BLaER1 treated with 17β-estradiol and CSF1 and Interleukin-3, amounts not matched to agents 10 nM and 100 nM (cell line): ENCODE results near the gene KCNJ8.

Source experiments
- H3K27ac ChIP-seq, 11 experiments: shearing (Covaris generic); formaldehyde crosslinking; 2 replicates each; pipeline ENCODE4 v1.8.1; 2022
- H3K27me3 ChIP-seq, 11 experiments: shearing (Covaris generic); formaldehyde crosslinking; 2 replicates each; pipeline ENCODE4 v1.8.1; 2022
- H3K36me3 ChIP-seq, 11 experiments: shearing (Covaris generic); formaldehyde crosslinking; 2 replicates each; pipeline ENCODE4 v1.8.1; 2022
- H3K4me1 ChIP-seq, 10 experiments: shearing (Covaris generic); formaldehyde crosslinking; 2 replicates each; pipeline ENCODE4 v1.8.1; 2022
- H3K4me2 ChIP-seq, 11 experiments: shearing (Covaris generic); formaldehyde crosslinking; 2 replicates each; pipeline ENCODE4 v1.8.1; 2022
- H3K4me3 ChIP-seq, 10 experiments: shearing (Covaris generic); formaldehyde crosslinking; 2 replicates each; pipeline ENCODE4 v1.8.1; 2022
- H3K9ac ChIP-seq, 11 experiments: shearing (Covaris generic); formaldehyde crosslinking; 2 replicates each; pipeline ENCODE4 v1.8.1; 2022
- H3K9me3 ChIP-seq, 11 experiments: shearing (Covaris generic); formaldehyde crosslinking; replicated peaks in 1 of 11; 2 replicates each; pipeline ENCODE4 v1.8.1; 2022
- H4K20me1 ChIP-seq, 11 experiments: shearing (Covaris generic); formaldehyde crosslinking; 2 replicates each; pipeline ENCODE4 v1.8.1; 2022
- Cebpa-rat ChIP-seq, 11 experiments: shearing (Covaris generic); IDR thresholded peaks; 2 replicates each; pipeline ENCODE4 v1.8.1; 2022

The KCNJ8 gene

DNA sequence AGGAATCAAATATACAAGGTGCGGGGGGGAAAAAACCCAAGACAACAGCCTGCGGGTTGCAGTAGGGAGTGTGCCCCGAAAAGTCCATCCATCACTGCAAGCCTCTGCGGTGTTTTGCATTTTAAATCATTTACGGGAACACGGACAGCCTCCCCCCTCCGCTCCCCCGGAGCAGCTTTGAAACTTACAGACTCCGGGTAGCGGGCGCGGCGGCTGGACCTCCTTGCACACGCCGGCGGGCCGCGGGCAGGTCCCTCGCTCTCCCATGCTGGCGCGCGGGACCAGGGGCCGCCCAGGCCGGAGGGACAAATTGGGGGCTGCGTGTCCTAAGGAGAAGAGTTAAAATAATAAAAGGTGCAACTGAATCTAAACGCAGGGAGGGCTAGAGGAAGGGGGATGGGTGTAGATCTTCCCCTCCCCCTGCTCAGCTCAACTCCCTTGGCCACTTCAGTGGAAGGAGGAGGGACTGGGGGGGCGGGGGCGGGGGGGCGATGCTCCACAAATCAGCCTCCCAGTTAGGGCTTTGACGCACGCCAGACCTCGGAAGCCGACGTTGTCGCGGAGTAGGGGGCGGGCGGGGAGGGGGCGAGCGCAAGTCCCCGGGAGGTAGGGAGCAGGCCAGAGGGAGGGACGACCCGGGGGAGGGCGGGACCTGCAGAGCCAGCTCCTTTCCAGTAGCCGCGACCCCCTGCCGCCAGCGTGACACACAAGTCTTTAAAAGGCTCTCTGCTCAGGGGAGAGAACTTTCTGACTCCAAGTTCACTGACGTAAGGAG is at the start of gene KCNJ8:
TSS of gene KCNJ8 (minus strand) at position 349 of the 775 bp plus-strand sequence. CDS start 1,090 bp downstream, outside the sequence.
- peaks cover 0 to 7% (median 0%) of the 10 kb centered on the region in 11 experiments; a peak in 2 of 22 replicates for H3K9me3 ChIP-seq
- H3K4me3 ChIP-seq, result no peak within 1 kb of the TSS
- no peak within 1 kb of the TSS for H3K27ac ChIP-seq
- no peak within 1 kb of the TSS for H3K9ac ChIP-seq
- H3K36me3 ChIP-seq, result no peaks in the 10 kb centered on the region
- H4K20me1 ChIP-seq, result no peaks in the 10 kb centered on the region
- TF ChIP-seq Cebpa-rat (IDR thresholded peaks at IDR 0.05), result no peak
- peaks cover 4 to 26% (median 23%) of the 10 kb centered on the region in 11 experiments; a peak in 21 of 22 replicates for H3K27me3 ChIP-seq
- no peak within 1 kb of the TSS for H3K4me2 ChIP-seq
- no peaks in the 10 kb centered on the region for H3K4me1 ChIP-seq

GRCh38 chr12:21823581-21823980 is 49.1 kb upstream of the KCNJ8 start:
- no peaks in the 10 kb centered on the region for H3K36me3 ChIP-seq
- H3K9me3 ChIP-seq, result no peaks in the 10 kb centered on the region
- H3K27ac ChIP-seq, result no peak overlapping the region
- no peaks in the 10 kb centered on the region for H3K4me1 ChIP-seq
- H3K27me3 ChIP-seq, result no peaks in the 10 kb centered on the region
- H4K20me1 ChIP-seq, result no peaks in the 10 kb centered on the region
- no peak overlapping the region for H3K9ac ChIP-seq
- no peak overlapping the region for H3K4me2 ChIP-seq
- no peak overlapping the region for H3K4me3 ChIP-seq
- no peak for TF ChIP-seq Cebpa-rat (IDR thresholded peaks at IDR 0.05)

GRCh38 chr12:21819678-21820077 is 45.2 kb upstream of the KCNJ8 start:
- no peaks in the 10 kb centered on the region for H3K9me3 ChIP-seq
- no peaks in the 10 kb centered on the region for H4K20me1 ChIP-seq
- no peak overlapping the region for H3K4me3 ChIP-seq
- no peak overlapping the region for H3K4me2 ChIP-seq
- no peaks in the 10 kb centered on the region for H3K27me3 ChIP-seq
- H3K9ac ChIP-seq, result no peak overlapping the region
- TF ChIP-seq Cebpa-rat (IDR thresholded peaks at IDR 0.05), result no peak
- no peak overlapping the region for H3K27ac ChIP-seq
- H3K36me3 ChIP-seq, result no peaks in the 10 kb centered on the region
- H3K4me1 ChIP-seq, result no peaks in the 10 kb centered on the region

GRCh38 chr12:21819236-21819635 is 44.7 kb upstream of the KCNJ8 start:
- no peak overlapping the region for H3K9ac ChIP-seq
- H3K27me3 ChIP-seq, result no peaks in the 10 kb centered on the region
- TF ChIP-seq Cebpa-rat (IDR thresholded peaks at IDR 0.05), result no peak
- H3K4me3 ChIP-seq, result no peak overlapping the region
- no peaks in the 10 kb centered on the region for H3K9me3 ChIP-seq
- H3K4me1 ChIP-seq, result no peaks in the 10 kb centered on the region
- no peak overlapping the region for H3K27ac ChIP-seq
- H4K20me1 ChIP-seq, result no peaks in the 10 kb centered on the region
- no peak overlapping the region for H3K4me2 ChIP-seq
- no peaks in the 10 kb centered on the region for H3K36me3 ChIP-seq

- Histone ChIP-seq H3K27ac (no peak overlapping the region), H3K4me3 (no peak overlapping the region), H3K9me3 (no peaks in the 10 kb centered on the region), H3K4me2 (no peak overlapping the region), H4K20me1 (no peaks in the 10 kb centered on the region), H3K27me3 (no peaks in the 10 kb centered on the region), H3K4me1 (no peaks in the 10 kb centered on the region), H3K9ac (no peak overlapping the region), H3K36me3 (no peaks in the 10 kb centered on the region)
- TF ChIP-seq Cebpa-rat (IDR thresholded peaks at IDR 0.05), result no peak
These were observed 44.1 kb upstream of the KCNJ8 start for GRCh38 chr12:21818627-21819026.

DNA sequence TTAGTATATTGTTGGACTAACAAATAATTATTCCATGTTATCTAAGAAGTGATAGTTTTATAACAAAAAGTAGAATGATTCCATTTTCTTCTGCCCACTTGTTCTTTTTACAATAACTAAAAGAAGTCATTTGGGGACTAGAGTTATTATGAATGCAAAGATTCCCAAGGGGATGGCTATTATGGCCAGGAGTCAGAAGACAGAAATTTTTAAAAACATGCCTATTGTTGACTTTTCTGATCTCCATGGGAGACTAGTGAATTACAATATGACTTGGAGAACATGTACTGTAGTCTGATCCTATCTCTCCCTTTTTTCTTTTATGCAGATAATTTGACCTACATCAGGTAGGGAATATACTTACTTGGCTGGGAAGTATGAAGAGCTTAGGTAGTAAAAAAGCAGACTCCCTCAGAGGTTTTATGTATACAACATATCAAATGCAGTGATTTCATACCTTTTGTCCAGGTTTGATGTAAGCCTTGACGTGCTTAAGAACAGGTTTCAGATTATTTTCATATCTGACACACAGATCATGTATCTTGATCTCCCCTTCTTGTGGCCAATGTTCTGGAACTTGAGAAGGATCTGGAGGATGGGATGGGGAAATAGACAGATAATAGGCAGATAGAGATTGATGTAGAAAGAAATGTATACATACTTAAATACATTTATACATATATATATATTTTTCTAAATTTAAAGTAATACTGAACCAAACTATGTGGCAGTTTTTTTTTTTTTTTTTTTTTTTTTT is 41.0 kb upstream of the KCNJ8 start:
- no peaks in the 10 kb centered on the region for H4K20me1 ChIP-seq
- no peak overlapping the region for H3K27ac ChIP-seq
- no peak overlapping the region for H3K4me3 ChIP-seq
- H3K27me3 ChIP-seq, result no peaks in the 10 kb centered on the region
- no peak overlapping the region for H3K4me2 ChIP-seq
- no peak for TF ChIP-seq Cebpa-rat (IDR thresholded peaks at IDR 0.05)
- no peaks in the 10 kb centered on the region for H3K4me1 ChIP-seq
- H3K36me3 ChIP-seq, result no peaks in the 10 kb centered on the region
- peaks cover 0 to 10% (median 0%) of the 10 kb centered on the region in 11 experiments; a peak in 5 of 22 replicates for H3K9me3 ChIP-seq
- no peak overlapping the region for H3K9ac ChIP-seq

GRCh38 chr12:21814814-21815213 is 40.3 kb upstream of the KCNJ8 start:
- Histone ChIP-seq H3K9me3 (peaks cover 0 to 17% (median 0%) of the 10 kb centered on the region in 11 experiments; a peak in 7 of 22 replicates), H3K9ac (no peak overlapping the region), H3K36me3 (no peaks in the 10 kb centered on the region), H3K4me2 (no peak overlapping the region), H3K4me1 (no peaks in the 10 kb centered on the region), H3K27me3 (no peaks in the 10 kb centered on the region), H3K27ac (no peak overlapping the region), H4K20me1 (no peaks in the 10 kb centered on the region), H3K4me3 (no peak overlapping the region)
- no peak for TF ChIP-seq Cebpa-rat (IDR thresholded peaks at IDR 0.05)

- no peak overlapping the region for H3K4me3 ChIP-seq
- TF ChIP-seq Cebpa-rat (IDR thresholded peaks at IDR 0.05), result no peak
These were observed 39.8 kb upstream of the KCNJ8 start for GRCh38 chr12:21814327-21814726.

GRCh38 chr12:21813751-21814150 is 39.2 kb upstream of the KCNJ8 start:
- TF ChIP-seq Cebpa-rat (IDR thresholded peaks at IDR 0.05), result no peak
- no peak overlapping the region for H3K4me3 ChIP-seq
- H3K27me3 ChIP-seq, result no peaks in the 10 kb centered on the region
- H3K9ac ChIP-seq, result no peak overlapping the region
- no peak overlapping the region for H3K4me2 ChIP-seq
- H3K27ac ChIP-seq, result no peak overlapping the region
- no peaks in the 10 kb centered on the region for H3K36me3 ChIP-seq
- no peaks in the 10 kb centered on the region for H3K4me1 ChIP-seq
- peaks cover 0 to 18% (median 0%) of the 10 kb centered on the region in 11 experiments; a peak in 7 of 22 replicates for H3K9me3 ChIP-seq
- no peaks in the 10 kb centered on the region for H4K20me1 ChIP-seq

More at GRCh38 chr12:21814327-21814726, 39.8 kb upstream of the KCNJ8 start:
- no peak overlapping the region for H3K4me2 ChIP-seq
- H4K20me1 ChIP-seq, result no peaks in the 10 kb centered on the region
- no peaks in the 10 kb centered on the region for H3K27me3 ChIP-seq
- no peaks in the 10 kb centered on the region for H3K36me3 ChIP-seq
- H3K4me1 ChIP-seq, result no peaks in the 10 kb centered on the region
- peaks cover 0 to 18% (median 0%) of the 10 kb centered on the region in 11 experiments; a peak in 7 of 22 replicates for H3K9me3 ChIP-seq
- H3K27ac ChIP-seq, result no peak overlapping the region
- no peak overlapping the region for H3K9ac ChIP-seq
